Duodenal mucosa (tissue), 2 donors: Measurements from ENCODE around the gene KATNAL1.

Experiments used
- H3K27ac ChIP-seq: one replicate; pipeline ENCODE4 v1.7.0; 2013; ENCODE audit warnings: low read depth, low read length
- H3K27me3 ChIP-seq, 2 donors: one replicate each; pipeline ENCODE4 v1.7.0; 2013; ENCODE audit warnings: low read length in 2 of 2, control low read depth in 1 of 2; ENCODE audit not compliant: insufficient read depth in 2 of 2, control insufficient read depth in 1 of 2
- H3K36me3 ChIP-seq, 2 donors: one replicate each; pipeline ENCODE4 v1.7.0; 2013; ENCODE audit warnings: low read length in 2 of 2, control low read depth in 1 of 2; ENCODE audit not compliant: insufficient read depth in 2 of 2, control insufficient read depth in 1 of 2
- H3K4me1 ChIP-seq, 2 donors: one replicate each; pipeline ENCODE4 v1.7.0; 2013; ENCODE audit warnings: low read length in 2 of 2, control low read depth in 1 of 2; ENCODE audit not compliant: insufficient read depth in 2 of 2, control insufficient read depth in 1 of 2
- H3K4me3 ChIP-seq, 2 donors: one replicate each; pipeline ENCODE4 v1.7.0; 2013; ENCODE audit warnings: low read length in 2 of 2, low read depth in 1 of 2
- H3K9ac ChIP-seq, 2 donors: one replicate each; pipeline ENCODE4 v1.7.0; 2013; ENCODE audit warnings: low read length in 2 of 2, low read depth in 1 of 2
- H3K9me3 ChIP-seq, 2 donors: one replicate each; pipeline ENCODE4 v1.7.0; 2013; ENCODE audit warnings: low read length in 2 of 2, control low read depth in 1 of 2; ENCODE audit not compliant: control insufficient read depth in 1 of 2

KATNAL1 gene

DNA sequence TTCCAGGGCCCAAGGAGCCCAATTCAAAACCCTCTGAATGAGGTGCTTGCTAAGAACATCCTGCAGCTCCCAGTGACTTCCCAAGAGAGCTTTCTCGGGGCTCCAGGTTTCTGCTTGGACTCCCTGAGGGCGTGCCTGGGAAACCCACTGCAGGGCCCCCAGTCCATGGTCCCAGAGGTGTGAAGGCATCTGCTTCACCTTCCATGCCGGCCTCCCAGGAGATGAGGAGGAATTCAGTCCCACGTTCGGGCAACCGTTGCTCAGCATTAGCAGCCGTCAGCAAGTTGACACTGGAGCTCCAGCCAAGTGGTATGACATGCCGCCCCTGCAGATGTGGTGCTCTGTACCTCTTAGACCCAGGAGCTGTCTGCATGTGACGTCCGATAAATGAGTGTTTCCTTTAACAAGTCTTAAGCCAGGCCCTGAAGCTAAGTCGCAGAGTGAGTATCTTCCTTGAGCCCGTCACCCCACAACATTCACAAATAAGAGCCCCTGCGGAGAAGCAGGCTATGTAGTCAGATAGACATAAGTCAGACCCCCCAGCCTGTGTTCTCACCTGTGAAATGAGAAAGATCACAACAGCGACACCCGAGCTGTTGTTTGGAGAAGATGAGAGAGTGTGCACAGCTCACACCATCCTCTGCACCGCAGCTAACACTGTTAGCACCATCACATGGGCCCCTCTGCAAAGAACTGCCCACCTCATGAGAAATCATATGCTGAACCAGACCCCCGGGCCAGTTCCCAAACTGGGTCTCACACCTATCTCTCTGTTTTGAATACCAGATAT lies 150.3 kb downstream of the KATNAL1 start:
- Histone ChIP-seq H3K27me3 (no peaks in the 10 kb centered on the region), H3K36me3 (no peaks in the 10 kb centered on the region), H3K27ac (no peak overlapping the region), H3K4me3 (no peak overlapping the region), H3K9ac (no peak overlapping the region), H3K4me1 (no peaks in the 10 kb centered on the region), H3K9me3 (no peaks in the 10 kb centered on the region)

DNA sequence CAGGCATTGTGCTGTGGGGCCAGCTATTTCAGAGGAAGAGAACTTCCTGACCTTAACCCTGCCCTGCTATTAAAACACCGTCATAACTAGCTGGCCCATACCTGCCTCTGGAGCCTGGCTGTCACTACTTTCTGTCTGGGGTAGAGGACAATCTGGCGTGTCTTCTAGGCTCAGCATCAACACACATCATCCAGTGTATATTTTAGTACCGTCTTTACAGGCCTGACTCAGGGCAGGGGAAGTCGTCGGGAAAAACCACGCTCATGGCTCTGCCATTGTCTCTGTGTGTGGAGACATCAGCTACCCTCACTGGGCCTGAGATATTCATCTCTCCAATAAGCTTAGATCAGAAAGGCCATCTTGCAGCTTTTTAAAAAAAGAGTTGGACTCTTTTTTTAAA lies 151.1 kb downstream of the KATNAL1 start:
- no peak overlapping the region for H3K9ac ChIP-seq
- H3K9me3 ChIP-seq, result no peaks in the 10 kb centered on the region
- H3K4me3 ChIP-seq, result no peak overlapping the region
- H3K27ac ChIP-seq, result no peak overlapping the region
- H3K36me3 ChIP-seq, result no peaks in the 10 kb centered on the region
- H3K4me1 ChIP-seq, result no peaks in the 10 kb centered on the region
- H3K27me3 ChIP-seq, result no peaks in the 10 kb centered on the region

DNA sequence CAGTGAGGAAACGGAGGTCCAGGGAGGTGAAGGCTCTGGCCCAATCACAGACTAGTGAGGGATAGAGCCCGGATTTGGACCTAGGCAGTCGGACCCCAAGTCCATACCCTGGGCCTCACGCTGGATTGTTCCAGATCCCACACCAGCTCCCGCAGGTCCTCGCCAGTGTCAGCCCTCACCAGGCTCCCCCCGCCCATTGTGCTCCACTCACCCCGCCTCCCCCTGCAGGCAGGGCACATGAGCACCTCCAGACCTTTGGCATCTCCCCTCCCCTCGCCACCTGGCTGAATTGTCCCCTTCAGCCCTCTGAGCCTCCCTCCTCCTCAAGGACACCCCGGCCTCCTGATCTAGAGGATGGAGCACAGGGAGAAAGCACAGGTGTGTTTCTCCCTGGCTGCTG lies 152.4 kb downstream of the KATNAL1 start:
- no peaks in the 10 kb centered on the region for H3K9me3 ChIP-seq
- no peaks in the 10 kb centered on the region for H3K36me3 ChIP-seq
- H3K4me1 ChIP-seq, result no peaks in the 10 kb centered on the region
- no peaks in the 10 kb centered on the region for H3K27me3 ChIP-seq
- no peak overlapping the region for H3K9ac ChIP-seq
- no peak overlapping the region for H3K4me3 ChIP-seq
- no peak overlapping the region for H3K27ac ChIP-seq

DNA sequence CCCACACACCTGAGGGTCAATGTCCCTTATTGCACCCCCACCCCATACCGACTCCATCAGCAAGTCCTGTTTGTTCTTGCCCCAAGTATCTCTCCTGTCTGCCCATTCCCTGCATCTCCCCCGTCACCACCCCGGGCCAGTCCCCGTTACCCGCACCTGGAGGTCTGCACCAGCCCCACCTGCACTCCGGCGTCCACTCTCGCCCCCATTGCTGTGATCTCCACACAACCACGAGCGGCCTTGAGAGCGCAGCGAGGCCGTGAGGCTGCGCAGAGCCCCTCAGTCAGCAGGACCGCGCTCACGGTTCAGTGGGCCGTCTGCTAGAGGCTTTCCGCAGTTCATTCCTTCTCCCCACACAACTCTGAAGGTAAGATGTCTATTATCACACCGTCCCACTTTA lies 152.8 kb downstream of the KATNAL1 start:
- Histone ChIP-seq H3K27me3 (no peaks in the 10 kb centered on the region), H3K36me3 (no peaks in the 10 kb centered on the region), H3K4me3 (no peak overlapping the region), H3K4me1 (no peaks in the 10 kb centered on the region), H3K27ac (no peak overlapping the region), H3K9me3 (no peaks in the 10 kb centered on the region), H3K9ac (no peak overlapping the region)

DNA sequence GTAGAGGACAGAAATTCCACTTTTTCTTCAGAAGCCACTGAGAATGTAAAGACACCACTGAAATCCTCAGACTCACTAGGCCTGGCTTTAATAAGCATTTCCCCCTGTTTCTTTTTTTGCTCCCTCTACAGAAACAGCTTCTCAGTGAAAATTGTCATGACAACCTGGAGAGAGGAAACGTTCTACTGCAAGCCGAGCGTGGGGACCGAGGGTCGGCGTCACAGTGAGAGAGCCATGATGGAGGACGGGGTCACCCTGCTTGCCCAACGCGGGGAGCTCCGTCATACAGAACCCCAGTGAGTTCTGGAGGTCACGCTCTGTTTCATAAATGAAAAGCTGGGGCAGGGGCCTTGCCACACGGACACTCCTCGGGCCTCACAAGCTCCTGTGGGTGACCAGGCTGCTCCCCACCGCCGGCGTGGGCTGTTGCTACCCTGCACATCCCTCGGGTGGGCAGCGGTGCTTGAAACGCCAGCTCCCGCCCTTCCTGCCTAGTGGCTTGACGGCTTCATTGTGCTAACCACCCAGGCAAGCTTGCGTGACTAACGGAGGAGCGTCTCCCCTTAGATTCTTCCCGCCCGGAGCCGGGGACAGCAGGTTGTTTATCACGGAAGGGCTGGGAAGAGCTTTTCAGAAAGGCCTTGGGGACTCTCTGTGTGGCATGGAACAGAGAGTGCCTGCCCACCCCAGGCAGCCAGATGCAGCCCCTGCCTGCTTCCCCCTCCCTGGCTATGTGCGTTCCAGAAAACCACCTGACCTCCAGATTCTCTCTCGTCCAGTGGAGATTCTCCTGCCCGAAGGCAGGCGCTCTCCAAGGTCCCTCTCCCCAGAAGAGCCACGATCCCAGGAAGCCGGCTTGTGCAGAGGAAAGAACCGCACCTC lies 153.6 kb downstream of the KATNAL1 start:
- no peaks in the 10 kb centered on the region for H3K36me3 ChIP-seq
- H3K4me1 ChIP-seq, result peaks cover 0 to 3% of the 10 kb centered on the region in 2 donors
- no peak overlapping the region for H3K4me3 ChIP-seq
- no peaks in the 10 kb centered on the region for H3K27me3 ChIP-seq
- no peak overlapping the region for H3K27ac ChIP-seq
- H3K9me3 ChIP-seq, result no peaks in the 10 kb centered on the region
- no peak overlapping the region for H3K9ac ChIP-seq
